Measurements from ENCODE around the gene MED16. TPM values are rescaled to one million over a fixed set of nuclear protein-coding genes. Genes with fewer than 3 reads are reported as not detected.

MED16 gene
- total and polyA plus RNA-seq, 2 experiments from 2014 or later = 26.6 to 66.5 TPM

DNA sequence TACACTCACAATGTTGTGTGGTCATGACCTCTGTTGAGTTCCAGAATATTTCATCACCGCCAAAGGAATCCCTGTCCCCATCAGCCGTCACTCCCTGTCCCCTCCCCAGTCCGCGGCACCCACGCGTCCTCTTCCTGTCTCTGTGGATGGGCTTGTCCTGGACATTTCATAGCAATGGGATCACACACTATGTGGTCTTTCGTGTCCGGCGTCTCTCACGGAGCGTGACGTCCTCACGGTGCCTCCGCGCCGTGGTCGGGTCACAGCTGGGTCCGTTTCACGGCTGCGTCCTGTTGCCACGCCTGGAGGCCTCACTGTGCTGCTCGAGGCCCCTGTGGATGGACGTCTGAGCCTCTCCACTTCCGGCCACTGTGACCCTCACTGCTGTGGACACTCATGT lies 58.8 kb downstream of the MED16 start:
- no peaks in the 10 kb centered on the region for H4K20me1 ChIP-seq (ENCODE audit: insufficient read depth)
- no peak overlapping the region for H3K4me2 ChIP-seq (ENCODE audit: unreplicated experiment)
- peaks cover 12% of the 10 kb centered on the region; the same call in 1 of the 2 replicates for H3K27me3 ChIP-seq (replicated peaks; ENCODE audit: insufficient read depth)
- no peaks in the 10 kb centered on the region for H3K36me3 ChIP-seq (ENCODE audit: low read depth)
- in situ Hi-C loops (cut with MboI) = no loop called here
- H3K9ac ChIP-seq = no peak overlapping the region
- H2AFZ ChIP-seq = no peak overlapping the region
- no peaks in the 10 kb centered on the region for H3K4me1 ChIP-seq (ENCODE audit: insufficient read depth)
- no peak overlapping the region for H3K4me3 ChIP-seq
- no peaks in the 10 kb centered on the region for H3K9me2 ChIP-seq (ENCODE audit: insufficient read depth)
- DNase-seq = no peak
- no peaks in the 10 kb centered on the region for H3F3A ChIP-seq (ENCODE audit: insufficient read depth)
- H3K27ac ChIP-seq = no peak overlapping the region
- H3K79me2 ChIP-seq (ENCODE audit: insufficient read depth) = no peaks in the 10 kb centered on the region
- 76 to 77% methylated on average over 20 to 24 of the region's 24 CpGs for WGBS, 2 experiments (ENCODE audit: low coverage in 1 of 2, low lambda C conversion rate in 2 of 2, missing lambda C conversion rate in 2 of 2)
- no peaks in the 10 kb centered on the region for H3K9me3 ChIP-seq (ENCODE audit: low read depth)
- TF ChIP-seq EZH2phosphoT487 (IDR thresholded peaks at IDR 0.05; ENCODE audit: insufficient read depth, low read depth) (no peak), EZH2 (IDR thresholded peaks at IDR 0.05; ENCODE audit: insufficient read depth, poor library complexity, severe bottlenecking) (no peak)

DNA sequence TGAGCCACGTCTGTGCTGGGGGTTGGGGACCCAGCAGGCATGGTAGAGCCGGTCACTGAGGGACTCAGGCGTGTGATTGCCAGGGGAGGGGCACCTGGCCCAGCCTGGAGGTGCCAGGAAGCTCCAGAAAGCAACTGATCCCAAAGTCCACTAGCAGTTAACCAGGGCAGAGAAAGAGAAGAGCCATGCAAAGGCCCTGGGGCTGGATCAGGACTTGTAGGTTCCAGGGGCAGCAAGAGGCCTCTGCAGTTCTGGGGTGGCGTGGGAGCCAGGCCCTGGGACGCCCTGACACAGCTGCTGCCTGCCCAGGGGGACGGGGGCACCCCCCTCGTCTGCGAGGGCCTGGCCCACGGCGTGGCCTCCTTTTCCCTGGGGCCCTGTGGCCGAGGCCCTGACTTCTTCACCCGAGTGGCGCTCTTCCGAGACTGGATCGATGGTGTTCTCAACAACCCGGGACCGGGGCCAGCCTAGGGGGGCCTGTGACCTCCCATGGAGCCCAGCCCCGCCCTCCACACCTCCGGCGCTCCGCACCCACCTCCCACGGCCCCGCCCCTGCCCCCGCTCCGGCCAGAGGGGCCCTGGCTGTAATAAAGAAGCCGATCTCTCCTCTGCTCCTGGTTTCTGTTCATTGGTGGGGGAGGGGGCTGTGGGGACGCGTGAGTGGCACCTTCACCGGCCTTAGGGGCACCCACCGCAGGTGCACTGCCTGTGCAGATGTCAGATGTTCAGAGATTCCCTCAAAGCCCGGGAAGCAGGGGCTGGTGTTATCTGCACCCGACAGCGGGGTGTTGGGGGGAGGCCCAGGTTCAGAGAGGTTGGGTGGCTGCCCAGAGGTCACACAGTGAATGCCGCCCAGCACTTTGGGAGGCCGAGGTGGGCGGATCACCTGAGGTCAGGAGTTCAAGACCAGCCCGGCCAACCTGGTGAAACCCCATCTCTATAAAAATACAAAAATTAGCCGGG lies 61.3 kb downstream of the MED16 start:
- in situ Hi-C loops (cut with MboI) = no loop called here
- H3K9me2 ChIP-seq (ENCODE audit: insufficient read depth) = no peaks in the 10 kb centered on the region
- no peaks in the 10 kb centered on the region for H3K9me3 ChIP-seq (ENCODE audit: low read depth)

DNA sequence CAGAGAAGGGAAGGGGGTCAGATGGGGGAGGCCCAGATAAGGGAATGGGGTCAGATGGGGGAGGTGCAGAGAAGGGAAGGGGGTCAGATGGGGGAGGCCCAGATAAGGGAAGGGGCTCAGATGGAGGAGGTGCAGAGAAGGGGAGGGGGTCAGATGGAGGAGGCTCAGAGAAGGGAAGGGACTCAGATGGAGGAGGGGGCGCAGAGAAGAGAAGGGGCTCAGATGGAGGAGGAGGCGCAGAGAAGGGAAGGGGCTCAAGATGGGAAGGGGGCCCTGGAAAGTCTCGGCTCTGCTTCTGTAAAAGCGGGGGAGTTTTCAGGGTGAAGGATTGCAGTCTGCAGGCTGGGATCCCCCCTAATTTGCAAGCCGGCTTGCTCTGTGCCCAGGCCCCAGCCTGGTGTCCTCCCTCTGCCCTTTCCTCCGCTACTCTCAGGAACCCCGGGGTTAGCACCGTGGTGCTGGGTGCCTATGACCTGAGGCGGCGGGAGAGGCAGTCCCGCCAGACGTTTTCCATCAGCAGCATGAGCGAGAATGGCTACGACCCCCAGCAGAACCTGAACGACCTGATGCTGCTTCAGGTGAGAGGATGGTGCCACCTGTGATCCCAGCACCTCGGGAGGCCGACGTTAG lies 63.7 kb downstream of the MED16 start:
- Histone ChIP-seq H3K27me3 (replicated peaks; ENCODE audit: insufficient read depth) (no peaks in the 10 kb centered on the region), H3K4me3 (no peak overlapping the region), H3K9ac (no peak overlapping the region), H2AFZ (no peak overlapping the region), H3K4me2 (ENCODE audit: unreplicated experiment) (no peak overlapping the region), H3F3A (ENCODE audit: insufficient read depth) (no peaks in the 10 kb centered on the region), H3K79me2 (ENCODE audit: insufficient read depth) (no peaks in the 10 kb centered on the region), H4K20me1 (ENCODE audit: insufficient read depth) (no peaks in the 10 kb centered on the region), H3K4me1 (ENCODE audit: insufficient read depth) (no peaks in the 10 kb centered on the region), H3K27ac (no peak overlapping the region), H3K9me3 (ENCODE audit: low read depth) (no peaks in the 10 kb centered on the region), H3K9me2 (ENCODE audit: insufficient read depth) (no peaks in the 10 kb centered on the region), H3K36me3 (ENCODE audit: low read depth) (no peaks in the 10 kb centered on the region)
- 74% methylated on average over 17 to 18 of the region's 18 CpGs for WGBS, 2 experiments (ENCODE audit: low coverage in 1 of 2, low lambda C conversion rate in 2 of 2, missing lambda C conversion rate in 2 of 2)
- in situ Hi-C loops (cut with MboI) = no loop called here
- TF ChIP-seq EZH2 (IDR thresholded peaks at IDR 0.05; ENCODE audit: insufficient read depth, poor library complexity, severe bottlenecking) (no peak), EZH2phosphoT487 (IDR thresholded peaks at IDR 0.05; ENCODE audit: insufficient read depth, low read depth) (no peak)
- no peak for DNase-seq

More for the DNA sequence above, 61.3 kb downstream of the MED16 start:
- H4K20me1 ChIP-seq (ENCODE audit: insufficient read depth) = no peaks in the 10 kb centered on the region
- no peak overlapping the region for H3K9ac ChIP-seq
- H3K4me3 ChIP-seq = no peak overlapping the region
- H3K36me3 ChIP-seq (ENCODE audit: low read depth) = no peaks in the 10 kb centered on the region
- 76 to 77% methylated on average over 25 to 38 of the region's 38 CpGs for WGBS, 2 experiments (ENCODE audit: low coverage in 1 of 2, low lambda C conversion rate in 2 of 2, missing lambda C conversion rate in 2 of 2)
- no peaks in the 10 kb centered on the region for H3K79me2 ChIP-seq (ENCODE audit: insufficient read depth)
- H3F3A ChIP-seq (ENCODE audit: insufficient read depth) = no peaks in the 10 kb centered on the region
- H2AFZ ChIP-seq = no peak overlapping the region
- H3K4me1 ChIP-seq (ENCODE audit: insufficient read depth) = no peaks in the 10 kb centered on the region
- H3K27ac ChIP-seq = no peak overlapping the region
- DNase-seq = no peak
- no peak overlapping the region for H3K4me2 ChIP-seq (ENCODE audit: unreplicated experiment)
- peaks cover 12% of the 10 kb centered on the region; the same call in 1 of the 2 replicates for H3K27me3 ChIP-seq (replicated peaks; ENCODE audit: insufficient read depth)
- TF ChIP-seq EZH2 (IDR thresholded peaks at IDR 0.05; ENCODE audit: insufficient read depth, poor library complexity, severe bottlenecking) = no peak

DNA sequence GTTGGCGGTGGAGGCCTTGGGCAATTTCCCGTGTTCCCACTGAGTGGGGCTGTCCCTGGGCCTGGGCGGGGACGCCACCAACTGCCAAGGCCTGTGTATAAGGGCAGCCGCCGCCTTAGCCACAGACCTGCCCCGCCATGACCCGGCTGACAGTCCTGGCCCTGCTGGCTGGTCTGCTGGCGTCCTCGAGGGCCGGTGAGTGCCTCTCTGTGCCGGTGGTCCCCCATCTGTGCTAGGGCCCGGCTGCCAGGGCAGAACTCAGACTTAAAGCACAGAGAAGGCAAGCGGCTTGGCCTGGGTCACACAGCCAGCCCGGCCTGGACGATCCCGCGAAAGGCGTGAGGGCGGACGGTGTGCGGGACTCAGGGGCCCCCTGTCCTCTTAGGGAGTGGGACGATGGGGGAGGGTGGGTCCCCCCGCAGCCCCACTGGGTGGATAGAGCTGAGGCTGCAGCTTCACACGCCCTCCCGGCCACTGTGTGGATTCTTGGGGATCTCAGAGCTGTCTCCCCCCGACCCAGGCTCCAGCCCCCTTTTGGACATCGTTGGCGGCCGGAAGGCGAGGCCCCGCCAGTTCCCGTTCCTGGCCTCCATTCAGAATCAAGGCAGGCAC lies 65.2 kb downstream of the MED16 start, which contains the start of gene AZU1:
AZU1 (plus strand) TSS at position 128 of the 612 bp plus-strand sequence; CDS start at position 138, 10 bp downstream.
- H2AFZ ChIP-seq = no peak within 1 kb of the TSS
- in situ Hi-C loops (cut with MboI) = no loop called here
- H3K27ac ChIP-seq = no peak within 1 kb of the TSS
- TF ChIP-seq EZH2 (IDR thresholded peaks at IDR 0.05; ENCODE audit: insufficient read depth, poor library complexity, severe bottlenecking) (no peak), EZH2phosphoT487 (IDR thresholded peaks at IDR 0.05; ENCODE audit: insufficient read depth, low read depth) (no peak)
- H3K9me3 ChIP-seq (ENCODE audit: low read depth) = no peaks in the 10 kb centered on the region
- no peaks in the 10 kb centered on the region for H3K9me2 ChIP-seq (ENCODE audit: insufficient read depth)
- H3K79me2 ChIP-seq (ENCODE audit: insufficient read depth) = no peaks in the 10 kb centered on the region
- H3K4me3 ChIP-seq = no peak within 1 kb of the TSS
- no peaks in the 10 kb centered on the region for H3F3A ChIP-seq (ENCODE audit: insufficient read depth)
- 40 to 44% methylated on average over 30 to 32 of the region's 33 CpGs for WGBS, 2 experiments (ENCODE audit: low coverage in 1 of 2, low lambda C conversion rate in 2 of 2, missing lambda C conversion rate in 2 of 2)
- H3K36me3 ChIP-seq (ENCODE audit: low read depth) = no peaks in the 10 kb centered on the region
- DNase-seq = no peak
- no peak within 1 kb of the TSS for H3K4me2 ChIP-seq (ENCODE audit: unreplicated experiment)
- no peak within 1 kb of the TSS for H3K9ac ChIP-seq
- no peaks in the 10 kb centered on the region; the same call in 1 of the 2 replicates for H3K27me3 ChIP-seq (replicated peaks; ENCODE audit: insufficient read depth)
- no peaks in the 10 kb centered on the region for H4K20me1 ChIP-seq (ENCODE audit: insufficient read depth)
- H3K4me1 ChIP-seq (ENCODE audit: insufficient read depth) = no peaks in the 10 kb centered on the region
